ENCODE data around the gene UNC13D.

The UNC13D gene

DNA sequence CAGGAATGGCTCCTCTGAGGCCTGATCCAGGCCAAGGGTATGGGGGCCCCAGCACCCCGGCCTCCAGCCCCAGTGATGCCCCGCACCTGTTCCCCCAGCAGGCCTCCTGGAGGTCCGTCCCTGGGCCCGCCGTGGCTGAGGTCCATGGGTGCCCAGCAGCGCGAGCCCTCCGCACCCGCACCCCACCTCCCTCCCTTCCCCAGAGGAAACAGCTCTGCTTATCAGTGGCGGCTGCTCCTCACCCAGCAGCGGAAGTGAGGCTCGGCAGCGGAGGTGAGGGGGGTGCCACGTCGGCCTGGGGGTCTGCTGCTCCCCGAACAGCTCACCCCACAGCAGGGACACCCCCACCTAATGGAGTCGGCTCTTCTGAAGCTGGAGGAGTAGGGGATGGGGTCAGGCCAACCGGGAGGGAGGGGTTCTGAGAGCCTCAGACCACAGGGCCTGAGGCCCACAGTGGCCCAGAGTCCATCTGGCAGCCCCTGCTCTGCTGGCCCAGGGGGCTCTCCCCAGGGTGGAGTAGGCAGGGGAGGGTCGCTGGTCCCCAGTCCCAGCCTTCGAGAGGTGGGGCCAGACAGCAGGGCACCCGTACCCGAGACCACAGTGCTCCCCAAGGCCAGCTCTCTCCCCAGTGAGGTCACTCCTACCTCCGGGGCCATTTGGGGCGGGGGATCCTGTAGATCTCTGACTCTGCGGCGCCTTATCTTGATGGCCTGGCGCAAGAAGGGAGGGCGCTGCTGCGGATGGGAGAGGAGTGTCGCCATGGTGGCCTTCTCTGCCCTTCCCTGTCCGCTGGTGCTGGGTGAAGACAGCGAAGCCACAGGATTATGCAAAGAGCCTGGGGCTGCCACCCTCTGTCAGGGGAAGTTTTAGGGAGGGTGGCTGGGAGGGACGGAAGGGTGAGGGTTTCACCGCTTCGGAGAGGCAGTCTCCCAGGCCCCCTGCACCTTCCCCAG lies at the start of gene UNC13D:
Gene UNC13D (minus strand): TSS at position 828 of the 953 bp plus-strand sequence. CDS start 67 bp downstream, at position 761.
- in situ Hi-C loops (cut with HindIII; ENCODE audit: low sequenced_read_pairs), result no loop called here
- no peak for TF ChIP-seq CTCF (IDR thresholded peaks at IDR 0.05; ENCODE audit: low read depth, low read length)
- no peak for DNase-seq (ENCODE audit: low read depth, low spot score)
- no peak within 1 kb of the TSS for H3K4me3 ChIP-seq (ENCODE audit: low read depth, low read length)

GRCh38 chr17:75893305-75894048 lies 49.3 kb upstream of the UNC13D start:
- in situ Hi-C loops (cut with HindIII; ENCODE audit: low sequenced_read_pairs), result no loop called here
- TF ChIP-seq CTCF (IDR thresholded peaks at IDR 0.05; ENCODE audit: low read depth, low read length), result no peak
- H3K4me3 ChIP-seq (ENCODE audit: low read depth, low read length), result no peak overlapping the region
- no peak for DNase-seq (ENCODE audit: low read depth, low spot score)

DNA sequence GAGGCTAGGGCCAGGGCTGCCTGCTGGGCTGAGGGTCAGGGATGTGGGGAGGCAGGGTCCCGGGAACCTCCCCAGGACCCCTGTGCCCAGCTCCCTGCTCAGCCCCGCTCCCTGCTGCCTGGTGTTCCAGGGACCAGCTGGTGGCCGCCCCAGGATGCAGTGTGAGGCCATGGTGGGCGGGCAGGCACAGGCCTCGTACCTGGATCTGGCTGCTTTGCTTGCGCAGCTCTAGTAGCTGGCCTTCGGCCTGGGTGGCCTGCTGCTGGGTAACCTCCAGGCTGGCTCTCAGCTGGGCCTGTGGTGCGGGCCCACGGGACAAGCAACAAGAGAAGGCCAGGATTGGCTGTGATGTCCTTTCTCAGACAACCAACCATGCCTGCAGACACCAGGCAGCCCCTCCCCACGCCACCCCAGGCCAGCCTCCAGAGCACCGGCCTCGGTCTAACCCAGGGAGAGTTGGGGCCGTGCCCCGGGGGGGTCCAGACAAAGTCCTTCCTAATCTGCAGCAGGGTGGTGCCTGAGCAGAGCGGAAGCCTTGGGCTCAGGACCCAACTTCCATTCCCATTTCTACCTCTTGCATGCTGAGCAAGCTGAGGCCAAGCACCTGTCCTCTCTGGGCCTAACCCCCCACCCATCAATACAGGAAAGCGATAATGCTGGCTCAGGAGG lies 48.5 kb upstream of the UNC13D start:
- no peak overlapping the region for H3K4me3 ChIP-seq (ENCODE audit: low read depth, low read length)
- in situ Hi-C loops (cut with HindIII; ENCODE audit: low sequenced_read_pairs), result no loop called here
- DNase-seq (ENCODE audit: low read depth, low spot score), result no peak
- no peak for TF ChIP-seq CTCF (IDR thresholded peaks at IDR 0.05; ENCODE audit: low read depth, low read length)

DNA sequence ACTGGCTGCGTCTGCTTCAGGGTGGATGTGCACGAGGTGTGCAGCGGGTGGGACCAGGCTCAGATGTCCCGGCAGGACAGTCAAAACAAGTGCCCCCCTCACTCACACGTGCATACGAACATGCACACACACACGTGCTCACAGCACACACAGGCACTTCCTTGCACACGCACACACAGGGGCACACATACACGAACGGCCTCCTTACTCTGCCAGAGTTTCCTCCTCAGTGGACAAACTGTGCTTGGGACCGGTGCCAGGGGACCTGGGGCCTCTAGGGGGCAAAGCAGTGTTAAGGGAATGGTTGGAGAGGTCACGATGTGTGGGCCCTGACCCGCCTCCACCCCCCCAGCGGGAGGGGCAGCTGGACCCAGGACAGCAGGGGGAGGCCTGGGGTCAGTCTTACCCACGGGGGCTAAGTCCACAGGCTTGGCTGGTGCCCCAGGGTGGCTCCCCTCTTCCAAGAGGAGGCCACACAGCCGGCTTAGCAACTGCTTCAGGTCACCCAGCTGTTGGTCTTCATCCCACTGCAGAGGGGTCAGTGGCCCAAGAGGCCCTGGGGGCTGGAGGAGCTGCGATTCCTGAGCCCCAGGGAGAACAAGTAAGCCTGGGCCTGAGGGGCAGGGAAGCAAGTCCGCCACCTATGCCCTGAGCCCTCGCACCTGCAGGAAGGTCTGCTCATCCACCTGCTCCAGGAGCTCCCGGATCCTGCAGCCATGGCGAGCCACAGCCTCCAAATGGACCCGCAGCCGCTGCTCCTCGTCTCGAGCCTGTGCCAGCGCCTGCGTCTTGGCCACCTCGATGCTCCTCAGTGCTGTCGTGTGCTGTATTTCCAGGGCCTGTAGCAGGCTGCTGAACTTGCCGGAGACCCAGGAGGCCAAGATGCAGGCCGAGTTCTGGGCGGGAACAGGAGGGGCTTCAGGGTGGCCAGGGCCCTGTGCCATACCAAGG lies 47.7 kb upstream of the UNC13D start:
- DNase-seq (ENCODE audit: low read depth, low spot score), result no peak
- TF ChIP-seq CTCF (IDR thresholded peaks at IDR 0.05; ENCODE audit: low read depth, low read length), result no peak
- in situ Hi-C loops (cut with HindIII; ENCODE audit: low sequenced_read_pairs), result no loop called here
- H3K4me3 ChIP-seq (ENCODE audit: low read depth, low read length), result no peak overlapping the region

GRCh38 chr17:75891022-75891604 lies 46.9 kb upstream of the UNC13D start:
- DNase-seq (ENCODE audit: low read depth, low spot score), result no peak
- TF ChIP-seq CTCF (IDR thresholded peaks at IDR 0.05; ENCODE audit: low read depth, low read length), result no peak
- no peak overlapping the region for H3K4me3 ChIP-seq (ENCODE audit: low read depth, low read length)
- in situ Hi-C loops (cut with HindIII; ENCODE audit: low sequenced_read_pairs), result no loop called here

Measured in astrocyte of the spinal cord (primary cell).